GM19324 (cell line): ENCODE results near the gene NUP188.

Experiments
- ATAC-seq: cut with Tn5 transposase; IDR thresholded peaks from one replicate; pipeline ENCODE4 v1.9.1; 2021; ENCODE audit warnings: mild to moderate bottlenecking, moderate library complexity; ENCODE audit not compliant: unreplicated experiment, low FRiP score

NUP188 gene

GRCh38 chr9:128913048-128913900 is 34.2 kb upstream of the NUP188 start:
- ATAC-seq: no peak

- ATAC-seq: no peak
These were observed 33.3 kb upstream of the NUP188 start for GRCh38 chr9:128913995-128914772.

GRCh38 chr9:128916204-128916603 is 31.3 kb upstream of the NUP188 start:
- no peak for ATAC-seq

- ATAC-seq: no peak
These were observed 30.8 kb upstream of the NUP188 start for GRCh38 chr9:128916745-128917144.

- no peak for ATAC-seq
These were observed 30.2 kb upstream of the NUP188 start for GRCh38 chr9:128917151-128917849.

GRCh38 chr9:128918921-128919320 is 28.6 kb upstream of the NUP188 start:
- ATAC-seq: no peak

GRCh38 chr9:128919402-128920089 is 28.0 kb upstream of the NUP188 start:
- ATAC-seq: no peak

- ATAC-seq: no peak
These were observed 27.0 kb upstream of the NUP188 start, which contains the start of gene PHYHD1 for GRCh38 chr9:128920381-128921058. TSS of gene PHYHD1 (plus strand) at chr9:128920982. CDS start at chr9:128922324, 1,342 bp downstream.

- ATAC-seq: no peak
These were observed 25.4 kb upstream of the NUP188 start for GRCh38 chr9:128921881-128922763.

- ATAC-seq: no peak
These were observed 24.0 kb upstream of the NUP188 start for GRCh38 chr9:128923493-128923883.

- ATAC-seq: no peak
These were observed 19.6 kb upstream of the NUP188 start for GRCh38 chr9:128927731-128928411.

- ATAC-seq: no peak
These were observed 18.9 kb upstream of the NUP188 start for GRCh38 chr9:128928624-128929023.

GRCh38 chr9:128929560-128929959 is 17.9 kb upstream of the NUP188 start:
- no peak for ATAC-seq

GRCh38 chr9:128933731-128934130 is 13.8 kb upstream of the NUP188 start:
- no peak for ATAC-seq

GRCh38 chr9:128936171-128936865 is 11.2 kb upstream of the NUP188 start:
- ATAC-seq: no peak

GRCh38 chr9:128937310-128938165 is 10.0 kb upstream of the NUP188 start:
- ATAC-seq: no peak
